CD4-positive, alpha-beta T cell treated with Interleukin-4 for 4 hours (primary cell): ENCODE measurements around the gene TNFAIP3.
A peak's percentile ranks its signal among the peaks of the same experiment; 100 is the strongest.

Source experiments
- DNase-seq: peaks from one replicate; pipeline ENCODE4 v3.0.0-alpha.2; 2020

TNFAIP3 gene

GRCh38 chr6:137927777-137928218, 60.7 kb downstream of the TNFAIP3 start:
- peak; percentile 86 for DNase-seq

DNA sequence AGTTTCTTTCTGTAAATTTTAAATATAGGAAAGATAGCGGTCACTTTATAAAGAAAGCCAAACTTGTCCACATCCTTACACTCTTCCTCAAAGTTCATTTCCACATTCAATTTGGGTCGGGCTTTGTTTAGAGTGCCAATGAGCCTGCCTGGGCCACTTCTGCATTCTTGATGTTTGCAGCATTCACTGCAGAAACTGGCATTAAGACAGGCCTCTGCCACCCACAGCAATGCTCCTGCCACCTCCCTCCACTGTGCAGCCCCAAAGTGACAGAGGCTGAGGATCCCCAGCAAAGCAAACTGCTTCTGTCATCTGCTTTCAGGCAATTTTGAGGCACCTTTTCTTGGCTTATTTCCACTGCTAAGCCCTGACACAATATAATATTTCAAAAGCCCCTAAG, 61.2 kb downstream of the TNFAIP3 start:
- DNase-seq = peak; percentile 16

DNA sequence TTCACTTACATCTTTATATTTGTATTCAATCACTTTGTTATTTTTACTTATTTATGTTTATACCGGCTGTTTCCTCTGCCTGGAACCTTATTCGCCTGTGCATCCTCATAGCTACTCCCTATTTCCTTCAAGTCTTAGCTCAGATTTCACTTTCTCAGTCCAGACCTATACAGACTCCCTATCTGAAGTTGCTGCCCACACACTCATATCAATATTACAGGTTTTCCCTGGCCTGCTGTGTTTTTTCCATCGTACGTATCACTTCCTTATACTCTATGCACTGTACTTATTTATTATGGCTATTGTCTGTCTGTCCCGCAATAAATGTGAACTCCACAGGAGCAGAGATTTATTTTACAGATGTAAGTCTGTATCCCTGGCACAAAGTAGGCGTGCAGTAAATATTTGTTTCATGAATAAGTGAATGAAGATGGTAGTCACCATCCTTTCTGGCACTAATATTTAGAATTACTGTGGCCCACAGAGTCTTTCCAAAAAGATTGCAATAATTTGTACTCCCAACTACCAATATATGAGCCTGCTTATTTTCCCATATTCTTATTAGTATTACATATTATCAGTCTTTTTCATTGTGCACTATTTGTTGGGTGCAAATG, 64.9 kb downstream of the TNFAIP3 start:
- DNase-seq = no peak
